WERI-Rb-1 (cell line): ENCODE measurements around the gene GPRC5A.

ENCODE experiments used
- DNase-seq: peaks from one replicate; pipeline ENCODE4 v3.0.0-alpha.2; 2020
- H3K27ac ChIP-seq: fragments of 250-450 bp; sonication (Bioruptor Pico); 2 replicates; pipeline ENCODE4 v1.5.1; 2020; ENCODE audit warnings: mild to moderate bottlenecking, moderate library complexity
- H3K27me3 ChIP-seq: fragments of 250-450 bp; sonication (Bioruptor Pico); 2 replicates; pipeline ENCODE4 v1.5.1; 2021; ENCODE audit warnings: mild to moderate bottlenecking, low read depth, moderate library complexity; ENCODE audit not compliant: insufficient read depth, severe bottlenecking
- H3K36me3 ChIP-seq: fragments of 250-450 bp; sonication (Bioruptor Pico); 2 replicates; pipeline ENCODE4 v1.5.1; 2020; ENCODE audit warnings: mild to moderate bottlenecking, moderate library complexity
- H3K4me3 ChIP-seq: 2 replicates; pipeline ENCODE4 v1.5.1; 2011; ENCODE audit warnings: low read depth, mild to moderate bottlenecking, control low read depth, low read length
- H3K9me3 ChIP-seq: fragments of 250-450 bp; sonication (Bioruptor Pico); 2 replicates; pipeline ENCODE4 v1.5.1; 2021; ENCODE audit warnings: mild to moderate bottlenecking, moderate library complexity; ENCODE audit not compliant: severe bottlenecking
- TF ChIP-seq, protein P1 (sequence below): IDR thresholded peaks from 2 replicates; pipeline ENCODE4 v1.5.1; 2011; ENCODE audit warnings: low read depth, mild to moderate bottlenecking, control low read depth, inconsistent platforms, low read length

The GPRC5A gene

DNA sequence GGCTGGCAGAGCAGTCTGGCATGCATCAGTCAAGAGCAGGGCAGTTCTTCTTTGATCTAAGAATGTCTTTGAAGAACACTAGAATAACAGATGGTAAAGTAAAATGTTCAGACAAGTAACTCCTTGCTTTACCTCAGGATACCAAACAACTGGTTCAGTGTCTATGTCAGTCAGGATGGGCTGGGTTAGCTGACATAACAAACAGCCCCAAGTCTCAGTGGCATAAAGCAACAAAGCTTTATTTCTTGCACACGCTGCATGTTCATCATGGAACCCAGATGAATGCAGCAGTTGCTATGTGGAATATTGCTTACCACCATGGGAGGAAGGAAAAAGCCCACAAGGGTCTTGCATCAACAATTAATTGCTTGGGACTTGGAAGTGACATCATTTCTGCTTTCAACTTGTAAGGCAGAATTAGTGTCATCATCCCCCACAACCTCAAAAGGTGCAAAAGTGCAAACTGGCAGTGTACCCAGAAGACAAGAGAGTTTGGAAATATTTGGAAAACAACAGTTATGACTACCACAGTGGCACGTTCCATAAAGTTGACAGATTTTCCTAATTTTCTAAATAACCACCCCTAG, 39.4 kb downstream of the GPRC5A start:
- no peak for DNase-seq

DNA sequence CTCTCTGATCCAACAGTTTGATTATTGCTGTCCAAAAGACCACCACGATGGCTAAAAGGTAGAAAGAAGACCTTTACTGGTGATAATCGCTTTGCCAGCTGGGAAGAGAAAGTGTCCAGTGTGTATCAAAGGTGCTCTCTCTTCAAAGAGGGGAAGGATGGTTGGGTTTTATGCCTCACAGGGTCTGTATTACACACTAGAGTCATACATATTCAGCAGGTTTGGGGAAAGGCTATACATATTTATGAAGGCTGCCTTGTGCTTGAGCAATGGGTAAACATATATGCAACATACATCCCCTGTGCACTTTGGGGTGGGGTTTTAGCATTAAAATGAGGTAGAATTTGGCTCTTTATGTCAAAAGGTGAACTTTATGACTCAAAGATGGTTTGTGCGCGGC, 42.4 kb downstream of the GPRC5A start:
- no peak for DNase-seq
- H3K4me3 ChIP-seq, result no peak overlapping the region
- H3K27me3 ChIP-seq, result no peaks in the 10 kb centered on the region
- TF ChIP-seq, protein P1, sequence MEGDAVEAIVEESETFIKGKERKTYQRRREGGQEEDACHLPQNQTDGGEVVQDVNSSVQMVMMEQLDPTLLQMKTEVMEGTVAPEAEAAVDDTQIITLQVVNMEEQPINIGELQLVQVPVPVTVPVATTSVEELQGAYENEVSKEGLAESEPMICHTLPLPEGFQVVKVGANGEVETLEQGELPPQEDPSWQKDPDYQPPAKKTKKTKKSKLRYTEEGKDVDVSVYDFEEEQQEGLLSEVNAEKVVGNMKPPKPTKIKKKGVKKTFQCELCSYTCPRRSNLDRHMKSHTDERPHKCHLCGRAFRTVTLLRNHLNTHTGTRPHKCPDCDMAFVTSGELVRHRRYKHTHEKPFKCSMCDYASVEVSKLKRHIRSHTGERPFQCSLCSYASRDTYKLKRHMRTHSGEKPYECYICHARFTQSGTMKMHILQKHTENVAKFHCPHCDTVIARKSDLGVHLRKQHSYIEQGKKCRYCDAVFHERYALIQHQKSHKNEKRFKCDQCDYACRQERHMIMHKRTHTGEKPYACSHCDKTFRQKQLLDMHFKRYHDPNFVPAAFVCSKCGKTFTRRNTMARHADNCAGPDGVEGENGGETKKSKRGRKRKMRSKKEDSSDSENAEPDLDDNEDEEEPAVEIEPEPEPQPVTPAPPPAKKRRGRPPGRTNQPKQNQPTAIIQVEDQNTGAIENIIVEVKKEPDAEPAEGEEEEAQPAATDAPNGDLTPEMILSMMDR, result no peak
- H3K27ac ChIP-seq, result no peak overlapping the region
- no peaks in the 10 kb centered on the region for H3K36me3 ChIP-seq
- H3K9me3 ChIP-seq, result no peaks in the 10 kb centered on the region

More for the DNA sequence above, 39.4 kb downstream of the GPRC5A start:
- no peaks in the 10 kb centered on the region for H3K36me3 ChIP-seq
- H3K9me3 ChIP-seq, result no peaks in the 10 kb centered on the region
- TF ChIP-seq, protein P1, result no peak
- H3K27me3 ChIP-seq, result no peaks in the 10 kb centered on the region
- no peak overlapping the region for H3K4me3 ChIP-seq
- no peak overlapping the region for H3K27ac ChIP-seq

DNA sequence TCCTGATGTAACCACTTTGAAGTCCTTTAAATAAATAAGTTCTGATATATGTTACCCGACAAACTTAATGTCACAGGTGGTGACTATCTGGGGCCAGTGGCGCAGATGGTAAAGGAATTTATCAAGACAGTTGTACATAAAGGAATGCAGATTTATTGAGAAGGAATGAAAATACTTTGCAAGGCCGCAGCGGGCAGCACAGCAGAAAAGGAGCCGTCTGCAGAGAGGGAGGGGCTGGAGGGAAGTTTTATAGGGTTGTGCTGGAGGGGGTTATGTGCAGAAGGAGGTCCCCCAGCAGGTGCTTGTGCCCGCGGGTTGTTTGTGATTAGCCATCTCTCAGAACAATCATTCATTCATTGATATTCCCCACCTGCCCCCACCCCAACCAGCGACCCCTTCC, 43.2 kb downstream of the GPRC5A start:
- DNase-seq, result no peak
- TF ChIP-seq, protein P1, result no peak
- no peaks in the 10 kb centered on the region for H3K27me3 ChIP-seq

DNA sequence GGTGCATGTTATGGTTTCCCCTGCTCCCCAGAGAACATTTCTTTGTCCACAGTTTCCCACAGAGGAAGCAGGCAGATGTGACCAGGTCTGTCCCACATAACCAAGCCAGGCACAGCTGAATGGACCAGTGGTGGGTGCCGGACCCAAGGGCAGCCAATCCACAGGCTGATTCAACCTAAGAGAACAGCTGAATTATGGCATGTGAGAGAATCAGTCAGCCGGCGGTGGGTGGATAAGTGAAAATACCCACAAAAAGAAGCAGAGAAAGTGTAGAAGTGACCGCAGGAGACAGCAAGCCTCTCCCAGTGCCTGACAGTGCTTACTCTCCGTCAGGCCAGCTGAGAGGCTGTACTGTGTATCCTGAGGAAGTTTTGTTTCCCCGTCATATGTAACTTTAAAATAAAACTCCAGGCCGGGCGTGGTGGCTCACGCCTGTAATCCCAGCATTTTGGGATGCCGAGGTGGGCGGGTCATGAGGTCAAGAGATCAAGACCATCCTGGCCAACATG, 45.7 kb downstream of the GPRC5A start:
- no peaks in the 10 kb centered on the region for H3K9me3 ChIP-seq
- no peaks in the 10 kb centered on the region for H3K27me3 ChIP-seq
- no peak overlapping the region for H3K27ac ChIP-seq
- DNase-seq, result no peak
- TF ChIP-seq, protein P1, result no peak
- no peak overlapping the region for H3K4me3 ChIP-seq
- no peaks in the 10 kb centered on the region for H3K36me3 ChIP-seq

More for the DNA sequence above, 43.2 kb downstream of the GPRC5A start:
- Histone ChIP-seq H3K9me3 (no peaks in the 10 kb centered on the region), H3K4me3 (no peak overlapping the region), H3K27ac (no peak overlapping the region), H3K36me3 (no peaks in the 10 kb centered on the region)

DNA sequence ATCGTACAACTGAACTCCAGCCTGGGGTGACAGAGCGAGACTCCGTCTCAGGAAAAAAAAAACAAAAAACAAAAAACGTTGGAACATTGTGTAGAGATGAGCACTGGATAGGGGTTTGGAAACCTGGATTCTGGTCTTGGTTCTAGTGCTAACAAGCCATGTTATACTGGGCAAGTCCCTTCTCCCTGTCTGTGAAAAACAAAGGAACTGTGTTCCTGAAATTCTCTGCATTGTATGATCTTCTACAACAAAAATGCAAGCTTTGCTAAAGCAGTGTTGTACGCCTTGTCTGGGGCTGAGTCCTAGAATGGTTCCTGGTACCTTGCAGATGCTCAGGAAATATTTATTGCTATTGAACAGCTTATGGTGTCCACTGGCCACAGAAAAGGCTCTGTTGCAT, 47.2 kb downstream of the GPRC5A start:
- Histone ChIP-seq H3K36me3 (no peaks in the 10 kb centered on the region), H3K9me3 (no peaks in the 10 kb centered on the region), H3K27me3 (no peaks in the 10 kb centered on the region), H3K27ac (no peak overlapping the region), H3K4me3 (no peak overlapping the region)
- DNase-seq, result no peak
- TF ChIP-seq, protein P1, result no peak

DNA sequence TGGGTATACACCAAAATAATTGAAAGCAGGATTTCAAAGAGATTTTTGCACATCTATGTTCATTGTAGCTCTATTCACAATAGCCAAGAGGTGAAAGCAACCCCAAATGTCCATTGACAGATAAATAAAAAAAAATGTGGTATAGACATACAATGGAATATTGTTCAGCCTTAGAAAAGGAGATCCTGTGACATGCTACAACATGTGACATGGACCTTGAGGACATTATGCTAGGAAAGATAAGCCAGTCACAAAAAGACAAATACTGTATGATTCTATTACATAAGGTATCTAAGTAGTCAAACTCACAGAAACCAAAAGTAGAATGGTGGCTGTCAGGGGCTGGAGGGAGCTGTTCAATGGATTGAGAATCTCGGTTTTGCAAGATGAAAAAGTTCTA, 48.5 kb downstream of the GPRC5A start:
- Histone ChIP-seq H3K36me3 (no peaks in the 10 kb centered on the region), H3K27ac (no peak overlapping the region), H3K27me3 (no peaks in the 10 kb centered on the region), H3K4me3 (no peak overlapping the region), H3K9me3 (no peaks in the 10 kb centered on the region)
- TF ChIP-seq, protein P1, result no peak
- DNase-seq, result no peak
